SK-N-SH treated with all-trans-retinoic acid at 6 μM for 48 hours (cell line): ENCODE results near the gene MMAB.

Source experiments
- ATAC-seq: fragments of 200-7000 bp; cut with Tn5 transposase; 3 replicates; pipeline ENCODE4 v1.9.1; 2020; ENCODE audit warnings: mild to moderate bottlenecking, moderate library complexity
- ARNTL ChIP-seq: fragments of 450-650 bp; formaldehyde crosslinking; IDR thresholded peaks from 2 replicates; pipeline ENCODE4 v1.5.0; 2020; ENCODE audit warnings: low read depth, mild to moderate bottlenecking, moderate library complexity, borderline replicate concordance
- BACH2 ChIP-seq: fragments of 250-450 bp; sonication (Bioruptor Pico); IDR thresholded peaks from 2 replicates; pipeline ENCODE4 v1.9.0; 2021; ENCODE audit warnings: mild to moderate bottlenecking, borderline replicate concordance
- CSDC2 ChIP-seq: fragments of 250-450 bp; sonication (Bioruptor Pico); IDR thresholded peaks from 2 replicates; pipeline ENCODE4 v1.5.0; 2020; ENCODE audit warnings: mild to moderate bottlenecking, moderate library complexity
- ESRRG ChIP-seq: fragments of 250-450 bp; sonication (Bioruptor Pico); IDR thresholded peaks from 2 replicates; pipeline ENCODE4 v1.6.1; 2021; ENCODE audit warnings: mild to moderate bottlenecking
- GLIS3 ChIP-seq: fragments of 250-450 bp; sonication (Bioruptor Pico); IDR thresholded peaks from 2 replicates; pipeline ENCODE4 v1.5.0; 2020; ENCODE audit warnings: mild to moderate bottlenecking, moderate library complexity
- ISL1 ChIP-seq: fragments of 250-450 bp; sonication (Bioruptor Pico); IDR thresholded peaks from 2 replicates; pipeline ENCODE4 v2.1.2; 2022; ENCODE audit warnings: mild to moderate bottlenecking, moderate library complexity
- PPARA ChIP-seq: fragments of 250-450 bp; sonication (Bioruptor Pico); IDR thresholded peaks from 2 replicates; pipeline ENCODE4 v1.5.0; 2020; ENCODE audit warnings: mild to moderate bottlenecking, borderline replicate concordance
- SNAI2 ChIP-seq: fragments of 250-450 bp; sonication (Bioruptor Pico); IDR thresholded peaks from 2 replicates; pipeline ENCODE4 v1.5.0; 2020; ENCODE audit warnings: mild to moderate bottlenecking, moderate library complexity
- TCF4 ChIP-seq: fragments of 250-450 bp; sonication (Bioruptor Pico); IDR thresholded peaks from 2 replicates; pipeline ENCODE4 v1.8.0; 2021; ENCODE audit warnings: mild to moderate bottlenecking, moderate library complexity, borderline replicate concordance
- TOX ChIP-seq: fragments of 250-450 bp; sonication (Bioruptor Pico); IDR thresholded peaks from 2 replicates; pipeline ENCODE4 v1.8.0; 2021; ENCODE audit warnings: mild to moderate bottlenecking, moderate library complexity, borderline replicate concordance
- ZC3H10 ChIP-seq: fragments of 250-450 bp; sonication (Bioruptor Pico); IDR thresholded peaks from 2 replicates; pipeline ENCODE4 v1.5.1; 2021; ENCODE audit warnings: mild to moderate bottlenecking, moderate library complexity
- ZFP3 ChIP-seq: fragments of 250-450 bp; sonication (Bioruptor Pico); IDR thresholded peaks from 2 replicates; pipeline ENCODE4 v1.5.0; 2020; ENCODE audit warnings: mild to moderate bottlenecking, moderate library complexity
- ZFP30 ChIP-seq: fragments of 450-650 bp; formaldehyde crosslinking; IDR thresholded peaks from 2 replicates; pipeline ENCODE4 v1.5.0; 2022; ENCODE audit warnings: mild to moderate bottlenecking, moderate library complexity
- ZNF565 ChIP-seq: fragments of 450-650 bp; formaldehyde crosslinking; conservative IDR thresholded peaks from 2 replicates; pipeline ENCODE4 v1.5.0; 2020; ENCODE audit warnings: low read depth, mild to moderate bottlenecking, moderate library complexity
- ZNF70 ChIP-seq: fragments of 450-650 bp; formaldehyde crosslinking; IDR thresholded peaks from 2 replicates; pipeline ENCODE4 v1.5.0; 2020; ENCODE audit warnings: mild to moderate bottlenecking, moderate library complexity
- ZNF8 ChIP-seq: fragments of 450-650 bp; formaldehyde crosslinking; IDR thresholded peaks from 2 replicates; pipeline ENCODE4 v1.5.0; 2020; ENCODE audit warnings: mild to moderate bottlenecking, moderate library complexity
- TF ChIP-seq, protein P1 (sequence below): fragments of 250-450 bp; sonication (Bioruptor Pico); IDR thresholded peaks from 2 replicates; pipeline ENCODE4 v1.5.1; 2020; ENCODE audit warnings: low read depth, mild to moderate bottlenecking, moderate library complexity
- TF ChIP-seq, protein P2 (sequence below): fragments of 250-450 bp; sonication (Bioruptor Pico); IDR thresholded peaks from 2 replicates; pipeline ENCODE4 v1.5.1; 2021; ENCODE audit warnings: mild to moderate bottlenecking, moderate library complexity
- TF ChIP-seq, protein P3 (sequence below): fragments of 250-450 bp; sonication (Bioruptor Pico); IDR thresholded peaks from 2 replicates; pipeline ENCODE4 v1.8.0; 2020; ENCODE audit warnings: mild to moderate bottlenecking, moderate library complexity, borderline replicate concordance
- TF ChIP-seq, protein P4 (sequence below): fragments of 250-450 bp; sonication (Bioruptor Pico); IDR thresholded peaks from 2 replicates; pipeline ENCODE4 v1.5.0; 2020; ENCODE audit warnings: mild to moderate bottlenecking, moderate library complexity
- TF ChIP-seq, protein P5 (sequence below): fragments of 250-450 bp; sonication (Bioruptor Pico); IDR thresholded peaks from 2 replicates; pipeline ENCODE4 v1.8.0; 2021; ENCODE audit warnings: low read depth, mild to moderate bottlenecking, moderate library complexity, borderline replicate concordance

MMAB gene

DNA sequence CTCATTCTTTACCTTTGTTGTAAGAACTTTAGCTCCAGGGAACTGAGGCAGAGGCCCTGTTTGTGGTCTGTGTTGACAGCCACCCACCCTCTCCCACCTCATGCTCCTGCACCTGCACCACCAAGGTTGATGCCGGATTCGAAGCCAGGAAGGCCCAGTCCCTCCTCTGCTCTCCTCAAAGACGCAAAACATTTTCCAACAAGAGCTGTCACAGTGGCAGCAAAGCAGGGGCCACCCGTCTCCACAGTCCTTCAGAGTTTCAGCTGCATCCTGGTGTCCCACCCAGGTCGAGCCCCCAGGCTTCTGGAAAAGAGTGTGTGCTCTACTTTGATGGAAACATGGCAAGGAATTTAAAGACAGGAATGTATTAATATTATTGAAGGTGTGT, 37.4 kb downstream of the MMAB start (continued):
- TF ChIP-seq, protein P1, sequence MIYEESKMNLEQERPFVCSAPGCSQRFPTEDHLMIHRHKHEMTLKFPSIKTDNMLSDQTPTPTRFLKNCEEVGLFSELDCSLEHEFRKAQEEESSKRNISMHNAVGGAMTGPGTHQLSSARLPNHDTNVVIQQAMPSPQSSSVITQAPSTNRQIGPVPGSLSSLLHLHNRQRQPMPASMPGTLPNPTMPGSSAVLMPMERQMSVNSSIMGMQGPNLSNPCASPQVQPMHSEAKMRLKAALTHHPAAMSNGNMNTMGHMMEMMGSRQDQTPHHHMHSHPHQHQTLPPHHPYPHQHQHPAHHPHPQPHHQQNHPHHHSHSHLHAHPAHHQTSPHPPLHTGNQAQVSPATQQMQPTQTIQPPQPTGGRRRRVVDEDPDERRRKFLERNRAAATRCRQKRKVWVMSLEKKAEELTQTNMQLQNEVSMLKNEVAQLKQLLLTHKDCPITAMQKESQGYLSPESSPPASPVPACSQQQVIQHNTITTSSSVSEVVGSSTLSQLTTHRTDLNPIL (CRISPR knock-in tag) = no peak
- TF ChIP-seq, all 23 proteins: peak for 0

DNA sequence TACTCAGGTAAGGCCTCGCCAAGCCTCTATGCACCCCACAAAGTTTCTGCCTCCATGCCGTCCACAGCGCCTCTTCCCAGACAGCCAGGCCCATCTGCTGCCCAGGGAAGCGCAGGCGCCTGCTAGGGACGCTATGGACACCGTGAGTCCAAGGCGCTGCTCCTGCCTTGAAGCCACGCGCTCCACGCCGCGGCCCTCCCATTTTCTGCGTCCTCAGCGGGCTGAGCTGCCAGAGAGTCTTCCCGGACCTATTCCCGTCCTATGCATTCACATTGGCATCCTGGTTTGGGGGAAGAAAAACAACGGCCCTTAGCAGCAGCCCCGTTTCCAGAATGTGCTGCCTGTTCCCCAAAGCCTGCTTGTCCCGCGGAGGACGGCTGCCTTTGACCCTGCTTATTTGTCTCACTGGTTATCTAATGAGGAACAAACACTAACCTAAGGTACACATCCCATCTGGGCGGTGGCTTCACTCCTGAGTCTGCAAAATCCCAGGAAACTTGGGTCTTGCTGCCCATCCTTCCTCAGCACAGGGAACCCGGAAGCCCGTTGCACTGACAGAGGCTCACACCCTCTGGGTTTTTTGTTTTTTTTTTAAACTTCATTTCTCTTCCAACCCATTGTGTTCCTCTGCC, 38.0 kb downstream of the MMAB start:
- TF ChIP-seq, protein P2, sequence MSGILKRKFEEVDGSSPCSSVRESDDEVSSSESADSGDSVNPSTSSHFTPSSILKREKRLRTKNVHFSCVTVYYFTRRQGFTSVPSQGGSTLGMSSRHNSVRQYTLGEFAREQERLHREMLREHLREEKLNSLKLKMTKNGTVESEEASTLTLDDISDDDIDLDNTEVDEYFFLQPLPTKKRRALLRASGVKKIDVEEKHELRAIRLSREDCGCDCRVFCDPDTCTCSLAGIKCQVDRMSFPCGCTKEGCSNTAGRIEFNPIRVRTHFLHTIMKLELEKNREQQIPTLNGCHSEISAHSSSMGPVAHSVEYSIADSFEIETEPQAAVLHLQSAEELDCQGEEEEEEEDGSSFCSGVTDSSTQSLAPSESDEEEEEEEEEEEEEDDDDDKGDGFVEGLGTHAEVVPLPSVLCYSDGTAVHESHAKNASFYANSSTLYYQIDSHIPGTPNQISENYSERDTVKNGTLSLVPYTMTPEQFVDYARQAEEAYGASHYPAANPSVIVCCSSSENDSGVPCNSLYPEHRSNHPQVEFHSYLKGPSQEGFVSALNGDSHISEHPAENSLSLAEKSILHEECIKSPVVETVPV (CRISPR knock-in tag) = no peak
- TF ChIP-seq TOX (CRISPR knock-in tag) (no peak), ISL1 (CRISPR knock-in tag) (no peak), ZFP3 (CRISPR knock-in tag) (no peak), GLIS3 (no peak), ZC3H10 (CRISPR knock-in tag) (no peak), ARNTL (no peak), PPARA (no peak), ZNF8 (CRISPR knock-in tag) (no peak), ZFP30 (no peak), ESRRG (CRISPR knock-in tag) (no peak), ZNF565 (CRISPR knock-in tag) (no peak), BACH2 (CRISPR knock-in tag) (no peak), CSDC2 (CRISPR knock-in tag) (no peak), ZNF70 (CRISPR knock-in tag) (no peak), SNAI2 (CRISPR knock-in tag) (no peak)
- TF ChIP-seq, protein P3, sequence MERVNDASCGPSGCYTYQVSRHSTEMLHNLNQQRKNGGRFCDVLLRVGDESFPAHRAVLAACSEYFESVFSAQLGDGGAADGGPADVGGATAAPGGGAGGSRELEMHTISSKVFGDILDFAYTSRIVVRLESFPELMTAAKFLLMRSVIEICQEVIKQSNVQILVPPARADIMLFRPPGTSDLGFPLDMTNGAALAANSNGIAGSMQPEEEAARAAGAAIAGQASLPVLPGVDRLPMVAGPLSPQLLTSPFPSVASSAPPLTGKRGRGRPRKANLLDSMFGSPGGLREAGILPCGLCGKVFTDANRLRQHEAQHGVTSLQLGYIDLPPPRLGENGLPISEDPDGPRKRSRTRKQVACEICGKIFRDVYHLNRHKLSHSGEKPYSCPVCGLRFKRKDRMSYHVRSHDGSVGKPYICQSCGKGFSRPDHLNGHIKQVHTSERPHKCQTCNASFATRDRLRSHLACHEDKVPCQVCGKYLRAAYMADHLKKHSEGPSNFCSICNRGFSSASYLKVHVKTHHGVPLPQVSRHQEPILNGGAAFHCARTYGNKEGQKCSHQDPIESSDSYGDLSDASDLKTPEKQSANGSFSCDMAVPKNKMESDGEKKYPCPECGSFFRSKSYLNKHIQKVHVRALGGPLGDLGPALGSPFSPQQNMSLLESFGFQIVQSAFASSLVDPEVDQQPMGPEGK (CRISPR knock-in tag) = no peak
- TF ChIP-seq, protein P4, sequence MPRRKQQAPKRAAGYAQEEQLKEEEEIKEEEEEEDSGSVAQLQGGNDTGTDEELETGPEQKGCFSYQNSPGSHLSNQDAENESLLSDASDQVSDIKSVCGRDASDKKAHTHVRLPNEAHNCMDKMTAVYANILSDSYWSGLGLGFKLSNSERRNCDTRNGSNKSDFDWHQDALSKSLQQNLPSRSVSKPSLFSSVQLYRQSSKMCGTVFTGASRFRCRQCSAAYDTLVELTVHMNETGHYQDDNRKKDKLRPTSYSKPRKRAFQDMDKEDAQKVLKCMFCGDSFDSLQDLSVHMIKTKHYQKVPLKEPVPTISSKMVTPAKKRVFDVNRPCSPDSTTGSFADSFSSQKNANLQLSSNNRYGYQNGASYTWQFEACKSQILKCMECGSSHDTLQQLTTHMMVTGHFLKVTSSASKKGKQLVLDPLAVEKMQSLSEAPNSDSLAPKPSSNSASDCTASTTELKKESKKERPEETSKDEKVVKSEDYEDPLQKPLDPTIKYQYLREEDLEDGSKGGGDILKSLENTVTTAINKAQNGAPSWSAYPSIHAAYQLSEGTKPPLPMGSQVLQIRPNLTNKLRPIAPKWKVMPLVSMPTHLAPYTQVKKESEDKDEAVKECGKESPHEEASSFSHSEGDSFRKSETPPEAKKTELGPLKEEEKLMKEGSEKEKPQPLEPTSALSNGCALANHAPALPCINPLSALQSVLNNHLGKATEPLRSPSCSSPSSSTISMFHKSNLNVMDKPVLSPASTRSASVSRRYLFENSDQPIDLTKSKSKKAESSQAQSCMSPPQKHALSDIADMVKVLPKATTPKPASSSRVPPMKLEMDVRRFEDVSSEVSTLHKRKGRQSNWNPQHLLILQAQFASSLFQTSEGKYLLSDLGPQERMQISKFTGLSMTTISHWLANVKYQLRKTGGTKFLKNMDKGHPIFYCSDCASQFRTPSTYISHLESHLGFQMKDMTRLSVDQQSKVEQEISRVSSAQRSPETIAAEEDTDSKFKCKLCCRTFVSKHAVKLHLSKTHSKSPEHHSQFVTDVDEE (CRISPR knock-in tag) = no peak
- TF ChIP-seq, protein P5, sequence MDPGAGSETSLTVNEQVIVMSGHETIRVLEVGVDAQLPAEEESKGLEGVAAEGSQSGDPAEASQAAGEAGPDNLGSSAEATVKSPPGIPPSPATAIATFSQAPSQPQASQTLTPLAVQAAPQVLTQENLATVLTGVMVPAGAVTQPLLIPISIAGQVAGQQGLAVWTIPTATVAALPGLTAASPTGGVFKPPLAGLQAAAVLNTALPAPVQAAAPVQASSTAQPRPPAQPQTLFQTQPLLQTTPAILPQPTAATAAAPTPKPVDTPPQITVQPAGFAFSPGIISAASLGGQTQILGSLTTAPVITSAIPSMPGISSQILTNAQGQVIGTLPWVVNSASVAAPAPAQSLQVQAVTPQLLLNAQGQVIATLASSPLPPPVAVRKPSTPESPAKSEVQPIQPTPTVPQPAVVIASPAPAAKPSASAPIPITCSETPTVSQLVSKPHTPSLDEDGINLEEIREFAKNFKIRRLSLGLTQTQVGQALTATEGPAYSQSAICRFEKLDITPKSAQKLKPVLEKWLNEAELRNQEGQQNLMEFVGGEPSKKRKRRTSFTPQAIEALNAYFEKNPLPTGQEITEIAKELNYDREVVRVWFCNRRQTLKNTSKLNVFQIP (CRISPR knock-in tag) = no peak
- no peak for ATAC-seq

DNA sequence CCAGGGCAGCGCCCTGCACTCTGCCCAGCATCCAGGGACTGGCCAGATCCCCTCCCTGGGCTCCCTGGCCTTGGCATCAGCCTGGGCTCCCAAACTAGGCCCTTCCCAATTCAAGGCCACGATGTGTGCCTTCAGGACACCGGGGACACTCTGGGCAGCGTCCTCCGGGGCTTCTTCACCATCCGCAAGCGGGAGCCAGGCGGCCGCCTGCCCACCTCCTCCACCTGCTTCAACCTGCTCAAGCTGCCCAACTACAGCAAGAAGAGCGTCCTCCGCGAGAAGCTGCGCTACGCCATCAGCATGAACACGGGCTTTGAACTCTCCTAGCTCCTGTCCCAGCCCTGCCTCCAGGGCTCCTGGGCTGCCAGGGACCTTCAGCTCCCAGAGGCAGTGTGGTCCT, 38.8 kb downstream of the MMAB start:
- no peak for TF ChIP-seq ISL1 (CRISPR knock-in tag)
- no peak for TF ChIP-seq ESRRG (CRISPR knock-in tag)
- no peak for TF ChIP-seq TCF4 (CRISPR knock-in tag)
- no peak for TF ChIP-seq ZNF565 (CRISPR knock-in tag)
- no peak for TF ChIP-seq ZFP30
- TF ChIP-seq ZC3H10 (CRISPR knock-in tag) = no peak
- TF ChIP-seq SNAI2 (CRISPR knock-in tag) = no peak
- no peak for TF ChIP-seq CSDC2 (CRISPR knock-in tag)
- no peak for ATAC-seq

DNA sequence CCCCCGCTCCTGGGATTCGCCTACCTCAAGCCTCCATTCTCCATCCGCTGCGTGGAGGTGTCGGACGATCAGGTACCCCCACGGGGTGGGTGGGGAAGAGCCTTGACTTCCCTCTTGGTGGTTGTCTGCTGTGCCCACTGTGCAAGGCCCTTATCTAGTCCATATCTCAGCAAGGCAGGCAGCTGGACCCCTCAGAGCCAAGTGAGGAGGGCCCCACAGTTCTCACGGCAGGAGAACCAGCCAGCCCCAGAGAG, 39.9 kb downstream of the MMAB start:
- no peak for TF ChIP-seq CSDC2 (CRISPR knock-in tag)
- no peak for TF ChIP-seq ZNF8 (CRISPR knock-in tag)
- no peak for ATAC-seq
